ENCODE results near the gene CXXC5. TPM values are rescaled to one million over a fixed set of nuclear protein-coding genes. Genes with fewer than 3 reads are reported as not detected.

The CXXC5 gene
- polyA plus RNA-seq, 1 of the 3 experiments (the other 2 are of a cell fraction): 47.4 TPM

- CTCF ChIA-PET: interaction anchor here (0.6 to 14.8 kb wide), 4 partner anchors 24 to 276 kb away, joined by 3 to 310 read pairs (median 4); no protein-coding TSS in a partner anchor
Measured at GRCh38 chr5:139695178-139695573, 47.0 kb downstream of the CXXC5 start.

More at GRCh38 chr5:139695178-139695573, 47.0 kb downstream of the CXXC5 start:
- H4K20me1 ChIP-seq (ENCODE audit: insufficient read depth): no peaks in the 10 kb centered on the region
- no peaks in the 10 kb centered on the region for H3K79me2 ChIP-seq (ENCODE audit: insufficient read depth)
- H3K4me3 ChIP-seq (ENCODE audit: low read depth in 2 of 2, low read length in 1 of 2): no peak overlapping the region
- no peak overlapping the region for H2AFZ ChIP-seq (ENCODE audit: low read depth)
- TF ChIP-seq PBX3 (IDR thresholded peaks at IDR 0.05) (no peak), REST (IDR thresholded peaks at IDR 0.05; ENCODE audit: low read depth, low read length) (no peak), TCF12 (IDR thresholded peaks at IDR 0.05) (no peak), FOXM1 (IDR thresholded peaks at IDR 0.05; ENCODE audit: low read depth) (no peak), EP300 (IDR thresholded peaks at IDR 0.05; ENCODE audit: borderline replicate concordance in 1 of 2, low read depth in 1 of 2, low read length in 1 of 2) (no peak), YY1 (IDR thresholded peaks at IDR 0.05; ENCODE audit: low read depth) (no peak), TEAD4 (IDR thresholded peaks at IDR 0.05; ENCODE audit: borderline replicate concordance, insufficient read depth) (no peak), USF1 (IDR thresholded peaks at IDR 0.05; ENCODE audit: borderline replicate concordance, low read depth) (no peak), CTCF (IDR thresholded peaks at IDR 0.05) (no peak), SMC3 (IDR thresholded peaks at IDR 0.05; ENCODE audit: low read depth, low read length) (no peak), NRF1 (IDR thresholded peaks at IDR 0.05; ENCODE audit: low read depth, low read length) (no peak), RAD21 (IDR thresholded peaks at IDR 0.05; ENCODE audit: low read length) (no peak), CHD2 (IDR thresholded peaks at IDR 0.05; ENCODE audit: low read length, partially characterized antibody) (no peak), RFX5 (IDR thresholded peaks at IDR 0.05; ENCODE audit: low read length) (no peak), POLR2AphosphoS5 (IDR thresholded peaks at IDR 0.05; ENCODE audit: low read depth, low read length) (no peak), IRF3 (IDR thresholded peaks at IDR 0.05; ENCODE audit: low read depth, low read length) (no peak), JUND (IDR thresholded peaks at IDR 0.05) (no peak), MEF2A (IDR thresholded peaks at IDR 0.05; ENCODE audit: borderline replicate concordance, low read depth) (no peak), MAX (IDR thresholded peaks at IDR 0.05; ENCODE audit: low read depth) (no peak), ZBTB33 (IDR thresholded peaks at IDR 0.05; ENCODE audit: borderline replicate concordance, low read depth) (no peak)
- POLR2A ChIA-PET: no interaction called here
- H3K9me3 ChIP-seq: no peaks in the 10 kb centered on the region
- H3K4me1 ChIP-seq (ENCODE audit: control insufficient read depth in 1 of 2, insufficient read depth in 2 of 2, low read depth in 1 of 2, low read length in 1 of 2): peaks cover 49 to 60% of the 10 kb centered on the region in 2 experiments; a peak in 3 of 4 replicates
- 100% methylated on average over 2 of the region's 2 CpGs for WGBS (ENCODE audit: low lambda C conversion rate)
- DNase-seq: no peak
- no peaks in the 10 kb centered on the region for H3K9me2 ChIP-seq
- H3K4me2 ChIP-seq: no peak overlapping the region
- no peaks in the 10 kb centered on the region for H3K36me3 ChIP-seq (replicated peaks in 1 of 2; ENCODE audit: control insufficient read depth in 1 of 2, insufficient read depth in 2 of 2, low read length in 1 of 2)
- no peak overlapping the region for H3K9ac ChIP-seq
- H3F3A ChIP-seq (replicated peaks; ENCODE audit: insufficient read depth): peaks cover 43% of the 10 kb centered on the region
- H3K27ac ChIP-seq (ENCODE audit: low read depth in 2 of 2, low read length in 1 of 2): peak overlapping the region in 1 of 2 experiments; percentile 97; a peak in 2 of 4 replicates
- H3K27me3 ChIP-seq (ENCODE audit: insufficient read depth): no peaks in the 10 kb centered on the region
